HG03378 (cell line): Measurements from ENCODE around the gene BTG3.

Source experiments
- ATAC-seq: cut with Tn5 transposase; IDR thresholded peaks from one replicate; pipeline ENCODE4 v1.9.1; 2021; ENCODE audit warnings: mild to moderate bottlenecking, moderate library complexity; ENCODE audit not compliant: unreplicated experiment

Gene BTG3

DNA sequence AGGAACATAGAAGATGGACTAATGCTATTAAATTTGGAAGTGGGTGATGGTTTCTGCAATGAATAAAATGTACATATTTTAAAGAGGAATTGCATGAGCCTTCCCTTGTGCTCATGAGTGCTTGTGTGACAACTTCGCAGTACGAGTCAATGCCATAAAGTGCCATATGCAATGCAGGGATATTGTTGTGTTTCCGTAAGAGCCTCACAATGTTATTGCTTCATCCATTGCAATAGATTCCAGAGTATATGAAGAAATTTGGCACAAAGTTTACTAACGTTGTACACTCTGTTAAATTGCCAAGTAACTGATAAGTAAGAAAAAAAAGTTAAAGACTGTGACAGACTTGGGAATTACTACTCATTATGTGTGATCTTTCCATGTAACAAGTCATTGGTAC is 22.3 kb downstream of the BTG3 start:
- ATAC-seq = no peak

GRCh38 chr21:17585875-17586450 is 26.7 kb downstream of the BTG3 start:
- peak; percentile 84 for ATAC-seq

GRCh38 chr21:17583898-17584297 is 28.8 kb downstream of the BTG3 start:
- no peak for ATAC-seq

- ATAC-seq = no peak
Measured at GRCh38 chr21:17580319-17580718, 32.4 kb downstream of the BTG3 start.

DNA sequence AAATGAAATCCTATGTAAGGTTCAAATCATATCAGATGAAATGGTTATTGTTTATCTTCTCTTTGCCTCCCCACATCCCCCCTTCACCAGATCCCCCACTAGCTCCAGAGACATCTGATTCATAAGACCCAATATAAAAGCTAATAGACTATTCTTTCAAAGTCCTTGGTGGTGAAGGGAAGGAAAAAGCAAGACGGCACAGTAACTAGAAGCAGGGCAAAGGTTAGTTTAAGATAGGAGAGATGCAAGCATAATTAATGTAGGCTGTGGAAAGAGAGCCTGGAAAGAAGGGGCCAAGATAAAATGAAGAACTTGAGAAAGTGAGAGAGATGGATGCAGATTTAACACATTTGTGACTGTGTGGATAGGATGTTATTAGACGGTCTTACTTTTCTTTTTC is 33.8 kb downstream of the BTG3 start:
- no peak for ATAC-seq

GRCh38 chr21:17578162-17578561 is 34.5 kb downstream of the BTG3 start:
- no peak for ATAC-seq

DNA sequence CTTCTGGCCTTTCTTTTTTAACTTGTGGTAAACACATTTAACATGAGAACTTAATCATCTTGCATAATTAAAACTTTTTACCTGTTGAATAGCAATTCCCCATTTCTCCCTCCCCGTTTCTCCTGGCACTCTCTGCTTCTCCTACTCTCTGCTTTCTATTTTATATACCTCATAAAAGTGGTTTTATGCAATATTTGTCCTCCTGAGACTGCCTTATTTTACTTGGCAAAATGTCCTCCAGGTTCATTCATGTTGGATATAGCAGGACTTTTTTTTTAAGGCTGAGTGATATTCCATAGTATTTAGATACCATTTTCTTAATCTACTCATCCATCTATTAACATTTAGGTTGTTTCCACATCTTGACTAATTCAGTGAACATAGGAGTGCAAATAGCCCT is 35.0 kb downstream of the BTG3 start:
- no peak for ATAC-seq

DNA sequence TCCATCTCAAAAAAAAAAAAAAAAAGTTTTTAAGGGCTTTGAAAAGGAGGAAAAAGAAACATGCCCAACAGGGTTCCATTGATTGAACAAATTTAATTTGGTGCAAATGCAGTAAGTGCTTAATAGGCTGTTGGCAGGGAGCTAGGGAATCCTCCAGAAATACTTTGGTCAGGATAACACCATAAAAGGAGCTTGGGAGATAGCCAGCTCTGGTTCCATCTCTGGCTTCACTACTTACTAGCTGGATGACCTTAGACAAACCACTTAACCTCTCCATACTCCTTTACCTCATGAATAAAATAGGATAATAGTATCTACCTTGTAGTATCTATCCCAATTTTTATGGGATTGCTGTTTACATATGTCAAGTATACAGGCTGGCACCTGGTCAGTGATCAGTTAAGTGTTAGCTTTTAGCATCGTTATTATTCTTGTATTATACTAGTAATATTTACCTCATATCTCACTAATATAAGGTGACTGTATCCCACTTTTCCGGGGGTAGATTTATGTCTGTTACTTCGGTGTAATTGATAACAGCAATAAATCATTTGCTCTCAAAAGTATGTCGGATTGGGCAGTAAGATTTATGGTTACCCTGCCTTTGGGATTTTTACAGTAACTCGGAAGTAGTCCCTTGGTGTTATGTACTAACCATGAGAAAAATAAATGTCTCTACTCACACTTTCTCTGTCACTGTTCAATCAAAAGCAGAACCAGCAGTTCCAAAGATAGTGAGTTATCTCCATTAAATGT is 36.4 kb downstream of the BTG3 start:
- no peak for ATAC-seq

DNA sequence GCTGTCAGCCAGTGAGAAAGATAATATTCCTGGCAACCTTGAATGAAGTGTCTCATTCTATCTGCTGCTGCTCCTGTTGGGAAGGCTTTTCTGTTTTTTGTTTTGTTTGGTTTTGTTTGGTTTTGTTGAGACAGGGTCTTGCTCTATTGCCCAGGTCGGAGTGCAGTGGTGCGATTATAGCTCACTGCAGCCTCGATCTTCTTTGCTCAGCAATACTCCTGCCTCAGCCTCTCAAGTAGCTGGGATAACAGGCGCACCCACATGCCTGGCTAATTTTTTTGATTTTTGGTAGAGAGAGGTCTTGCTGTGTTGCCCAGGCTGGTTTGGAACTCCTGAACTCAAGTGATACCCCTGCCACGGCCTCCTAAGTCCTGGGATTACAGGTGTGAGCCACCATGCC is 37.6 kb downstream of the BTG3 start:
- no peak for ATAC-seq

DNA sequence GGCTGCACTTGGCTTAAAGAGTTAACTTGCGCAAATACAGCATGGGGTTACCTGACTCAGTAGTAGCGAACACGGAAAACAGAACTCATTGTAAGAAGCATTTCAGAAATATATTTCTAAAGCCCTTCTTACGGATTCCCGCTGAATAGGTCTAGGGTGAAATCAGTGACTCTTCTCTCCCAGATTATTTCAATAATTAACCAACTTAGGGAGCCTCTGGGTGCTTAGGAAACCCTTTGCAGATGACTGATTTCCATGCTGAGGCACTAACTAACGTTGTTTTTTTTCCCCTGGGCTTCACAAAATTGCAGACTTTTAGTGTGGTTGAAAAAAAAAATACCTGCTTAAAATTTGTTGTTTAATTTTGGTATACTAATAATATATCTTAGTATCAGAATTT is 40.3 kb downstream of the BTG3 start:
- no peak for ATAC-seq

DNA sequence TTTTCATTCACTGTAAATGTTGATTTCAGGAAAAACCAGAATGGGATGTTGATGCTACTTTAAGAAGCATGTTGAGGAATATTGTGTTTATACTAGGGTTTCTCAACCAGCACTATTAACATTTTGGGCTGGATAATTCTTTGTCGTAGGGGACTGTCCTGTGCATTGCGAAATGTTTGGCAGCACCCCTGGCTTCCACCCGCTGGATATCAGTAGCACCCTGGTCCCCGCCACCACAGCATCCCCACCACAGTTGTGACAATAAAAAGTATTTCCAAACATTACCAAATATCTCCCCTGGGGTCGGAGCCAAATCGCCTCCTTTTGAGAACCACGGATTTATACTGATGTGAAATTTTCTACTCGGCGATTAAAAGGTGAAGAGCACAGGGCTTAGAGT is 41.9 kb downstream of the BTG3 start:
- ATAC-seq = no peak

- ATAC-seq = no peak
Measured at GRCh38 chr21:17560377-17561025, 52.2 kb downstream of the BTG3 start.

DNA sequence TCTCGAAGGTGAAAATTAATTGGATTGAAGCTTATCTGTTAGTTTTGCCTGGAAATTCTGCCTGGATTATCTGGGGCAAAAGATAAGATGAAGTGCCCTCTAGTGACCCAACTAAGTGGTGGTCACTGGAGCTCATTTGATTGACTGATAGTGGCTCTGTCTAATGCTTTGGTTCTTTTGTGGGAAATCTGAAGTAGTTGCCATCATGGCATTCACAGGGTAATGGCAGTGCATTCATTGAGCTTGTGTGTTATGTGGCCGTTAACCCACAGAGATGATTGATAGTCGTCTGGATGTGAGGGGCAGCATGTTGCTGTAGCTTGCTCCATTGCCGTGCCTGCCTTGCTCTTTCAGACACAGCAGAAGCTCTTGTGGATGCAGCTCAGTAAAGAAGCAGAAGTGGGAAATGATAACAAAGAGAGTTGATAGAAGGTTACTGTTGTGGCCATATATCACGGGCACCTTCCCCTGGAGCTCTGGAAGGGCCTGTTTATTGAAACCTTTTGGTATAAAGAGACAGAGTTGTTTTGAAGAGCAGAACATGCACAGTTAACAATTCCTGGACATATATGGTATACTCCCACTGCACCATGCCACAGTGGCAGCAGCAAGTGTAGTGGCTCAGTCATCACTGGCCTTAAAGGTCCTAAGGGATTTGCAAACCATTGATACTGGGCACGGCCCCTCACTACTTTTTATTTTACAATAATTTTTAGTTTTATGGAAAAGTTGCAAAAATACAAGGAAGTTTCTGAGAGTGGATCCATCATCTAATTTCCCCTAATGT is 57.8 kb downstream of the BTG3 start:
- ATAC-seq = no peak

DNA sequence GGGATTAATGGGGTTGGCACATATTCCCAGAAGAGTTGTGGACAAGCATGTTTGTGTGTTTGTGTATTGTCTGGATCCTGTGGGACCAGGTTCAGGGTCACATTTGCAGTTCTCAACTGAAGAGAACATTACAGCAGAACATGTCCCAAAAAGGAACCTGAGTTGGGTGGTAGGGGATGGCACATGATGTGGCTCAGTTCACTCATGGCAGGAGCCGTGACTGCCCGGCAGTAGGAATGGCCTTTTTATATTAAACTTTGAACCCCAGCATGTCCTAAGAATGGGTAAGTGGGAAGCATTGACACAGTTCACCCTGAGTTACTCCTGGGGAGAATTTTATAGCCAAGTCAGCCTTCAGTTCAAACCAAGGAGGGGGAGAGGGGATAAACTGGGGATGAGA is 58.6 kb downstream of the BTG3 start:
- no peak for ATAC-seq

- ATAC-seq = no peak
Measured at GRCh38 chr21:17552410-17552809, 60.3 kb downstream of the BTG3 start.

DNA sequence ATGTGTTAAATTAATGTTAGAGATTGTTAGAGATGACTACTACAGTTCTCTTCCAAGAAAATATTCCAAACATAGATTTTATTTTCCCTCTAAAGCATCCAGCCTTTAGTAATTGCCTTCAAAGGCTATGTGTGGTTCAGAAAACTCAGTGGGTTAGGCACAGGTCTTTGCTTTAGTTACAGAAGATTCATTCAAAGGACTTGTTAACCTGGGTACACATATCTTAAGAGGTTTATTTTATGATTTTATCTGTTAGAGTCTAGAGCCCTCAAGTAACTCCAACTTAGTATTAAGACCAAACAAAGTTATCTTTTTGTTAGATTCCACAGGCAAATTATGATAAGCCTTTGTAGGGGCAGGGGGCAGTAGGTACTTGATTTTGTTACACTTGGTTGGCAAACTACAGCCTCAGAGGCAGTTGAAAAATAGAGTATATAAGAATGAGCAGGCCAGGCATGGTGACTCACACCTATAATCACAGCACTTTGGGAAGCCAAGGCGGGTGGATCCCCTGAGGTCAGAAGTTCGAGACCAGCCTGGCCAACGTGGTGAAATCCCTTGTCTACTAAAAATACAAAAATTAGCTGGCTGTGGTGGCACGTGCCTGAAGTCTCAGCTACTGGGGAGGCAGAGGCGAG is 61.9 kb downstream of the BTG3 start:
- no peak for ATAC-seq

GRCh38 chr21:17548262-17548661 is 64.4 kb downstream of the BTG3 start:
- ATAC-seq = no peak

DNA sequence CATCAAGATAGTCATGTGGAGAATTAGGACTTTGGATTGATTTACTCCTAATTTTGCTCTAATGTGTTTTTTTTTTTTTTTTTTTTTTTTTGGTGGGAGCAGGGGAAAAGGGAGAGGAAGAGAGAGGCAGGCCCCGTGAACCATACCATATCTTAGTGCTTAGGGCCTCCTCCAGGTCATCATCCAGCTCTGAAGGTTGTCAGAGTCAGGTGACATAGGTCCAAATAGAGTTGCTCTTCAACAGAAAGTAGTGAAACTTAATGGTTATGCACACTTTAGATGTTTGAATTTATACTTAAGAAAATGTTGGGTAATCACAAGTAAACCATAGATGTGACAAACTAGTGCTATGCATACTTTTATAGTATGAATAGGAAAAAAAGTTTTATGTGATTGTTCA is 67.7 kb downstream of the BTG3 start:
- no peak for ATAC-seq
